Thyroid gland (tissue), 4 donors: ENCODE measurements around the gene IL34. TPM values are rescaled to one million over a fixed set of nuclear protein-coding genes. Genes with fewer than 3 reads are reported as not detected.
A peak's percentile ranks its signal among the peaks of the same experiment; 100 is the strongest.

ENCODE experiments used
- DNase-seq, 2 donors: peaks; one replicate each; pipeline ENCODE4 v3.0.0-alpha.2; 2019
- H3K27ac ChIP-seq, 3 donors: fragments of 200-600 bp; sonication (generic); 1 replicate in 2 of 3; 2 replicates in 1 of 3; pipeline ENCODE4 v1.5.1; 2016 to 2019; ENCODE audit warnings: mild to moderate bottlenecking in 1 of 3, moderate library complexity in 1 of 3
- H3K27me3 ChIP-seq: fragments of 200-600 bp; sonication (generic); one replicate; pipeline ENCODE4 v1.5.1; 2019
- H3K36me3 ChIP-seq, 2 donors: fragments of 200-600 bp; sonication (generic); one replicate each; pipeline ENCODE4 v1.5.1; 2016 to 2019
- H3K4me1 ChIP-seq, 2 donors: fragments of 200-600 bp; sonication (generic); one replicate each; pipeline ENCODE4 v1.5.1; 2017 to 2019
- H3K4me3 ChIP-seq, 3 donors: fragments of 200-600 bp; sonication (generic); replicated peaks in 1 of 3; 1 replicate in 2 of 3; 2 replicates in 1 of 3; pipeline ENCODE4 v1.5.1; 2016; ENCODE audit warnings: mild to moderate bottlenecking in 1 of 3
- H3K9me3 ChIP-seq: fragments of 200-600 bp; sonication (generic); one replicate; pipeline ENCODE4 v1.5.1; 2017
- CTCF ChIP-seq, 6 experiments: fragments of 200-600 bp in 3 of 6; fragments of 450-650 bp in 3 of 6; sonication (generic) in 3 of 6; IDR thresholded peaks; one replicate each; pipeline ENCODE4 v1.5.1; 2016 to 2019; ENCODE audit warnings: antibody characterized with exemption in 6 of 6, mild to moderate bottlenecking in 2 of 6, inconsistent platforms in 1 of 6, moderate library complexity in 1 of 6
- POLR2A ChIP-seq, 2 donors: fragments of 450-650 bp; IDR thresholded peaks; one replicate each; pipeline ENCODE4 v1.6.1; 2017; ENCODE audit warnings: antibody characterized with exemption in 2 of 2, mild to moderate bottlenecking in 2 of 2, moderate library complexity in 1 of 2
- WGBS, 2 donors: methylation state at CpG; one replicate each; pipeline ENCODE4 v1.1.5; 2017; 5-methylcytosine and 5-hydroxymethylcytosine counted together
- intact Hi-C: fragments of 100-400 bp; cut with DNase I; formaldehyde crosslinking; loops from one replicate; pipeline ENCODE4 v1.15.1; 2023
- total RNA-seq, 4 donors: library from RNA; depleted of rRNA; stranded (reverse); fragments of >200 nt; gene quantifications; one replicate each; pipeline ENCODE4 v1.2.3, GENCODE V29; 2016

The IL34 gene
- total RNA-seq, 4 donors from 2014 or later = 3.5 to 9.6 (median 5.0) TPM

DNA sequence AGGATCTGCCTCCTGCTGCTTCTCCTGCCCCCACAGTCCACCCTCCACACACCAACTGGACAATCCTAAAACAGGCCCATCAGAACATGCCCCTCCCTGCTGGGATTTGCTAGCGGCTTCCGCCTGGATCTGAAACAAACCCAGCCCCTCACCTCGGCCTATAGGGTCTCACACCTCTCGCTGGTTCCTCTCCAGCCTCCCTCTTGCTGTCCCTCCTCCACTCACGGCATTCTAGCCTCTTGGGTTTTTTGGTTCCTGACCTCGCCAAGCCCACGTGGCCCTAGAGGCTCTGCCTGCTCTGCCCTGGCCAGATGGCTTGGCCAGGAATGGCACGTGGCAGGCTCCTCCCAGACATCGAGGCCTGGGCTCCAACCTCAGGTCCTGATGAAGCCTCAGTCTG, 55.2 kb downstream of the IL34 start:
- Histone ChIP-seq H3K27me3 (no peaks in the 10 kb centered on the region), H3K9me3 (no peaks in the 10 kb centered on the region), H3K36me3 (peaks cover 0 to 4% of the 10 kb centered on the region in 2 donors), H3K27ac (peak overlapping the region in 1 of 3 donors; percentile 17), H3K4me1 (peaks cover 15 to 61% of the 10 kb centered on the region in 2 donors), H3K4me3 (no peak overlapping the region)
- WGBS, 2 donors = 84 to 87% methylated on average over 9 of the region's 9 CpGs
- intact Hi-C loops = no loop called here
- TF ChIP-seq CTCF (IDR thresholded peaks at IDR 0.05) (no peak), POLR2A (IDR thresholded peaks at IDR 0.05) (no peak)
- DNase-seq = no peak

GRCh38 chr16:70701998-70702397, 55.6 kb downstream of the IL34 start:
- intact Hi-C loops = no loop called here
- Histone ChIP-seq H3K27me3 (no peaks in the 10 kb centered on the region), H3K36me3 (peaks cover 0 to 4% of the 10 kb centered on the region in 2 donors), H3K27ac (peak overlapping the region in 1 of 3 donors; percentile 3), H3K4me3 (no peak overlapping the region), H3K9me3 (no peaks in the 10 kb centered on the region), H3K4me1 (peaks cover 15 to 60% of the 10 kb centered on the region in 2 donors)
- no peak for TF ChIP-seq CTCF (IDR thresholded peaks at IDR 0.05)
- TF ChIP-seq POLR2A (IDR thresholded peaks at IDR 0.05) = no peak
- 89% methylated on average over 5 to 8 of the region's 8 CpGs for WGBS, 2 donors
- no peak for DNase-seq

DNA sequence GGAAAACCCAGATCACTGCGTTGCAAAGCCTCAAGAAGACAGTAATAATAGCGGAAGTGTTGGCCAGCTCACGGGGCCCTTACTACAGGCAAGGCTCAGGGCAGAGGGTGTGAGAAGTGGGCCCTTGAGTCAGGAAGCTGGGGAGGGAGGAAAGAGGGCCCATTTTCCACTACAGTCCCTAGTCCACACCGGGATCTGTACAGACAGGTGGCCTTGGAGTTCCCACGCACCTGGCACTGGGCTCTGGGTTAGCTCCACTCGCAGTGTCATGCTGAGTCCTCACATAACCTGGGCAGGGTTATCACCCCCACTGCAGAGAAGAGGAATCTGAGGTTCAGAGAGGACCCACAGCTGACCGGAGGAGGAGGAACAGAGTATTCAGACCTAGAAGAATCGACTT, 56.3 kb downstream of the IL34 start:
- Histone ChIP-seq H3K27ac (peak overlapping the region; percentile 23 to 86 (median 79)), H3K9me3 (no peaks in the 10 kb centered on the region), H3K36me3 (peaks cover 0 to 4% of the 10 kb centered on the region in 2 donors), H3K4me1 (peaks cover 15 to 62% of the 10 kb centered on the region in 2 donors), H3K4me3 (no peak overlapping the region), H3K27me3 (no peaks in the 10 kb centered on the region)
- no peak for TF ChIP-seq POLR2A (IDR thresholded peaks at IDR 0.05)
- TF ChIP-seq CTCF (IDR thresholded peaks at IDR 0.05) = no peak
- intact Hi-C loops = no loop called here
- WGBS, 2 donors = 84 to 85% methylated on average over 8 of the region's 8 CpGs
- no peak for DNase-seq

GRCh38 chr16:70703041-70703834, 56.9 kb downstream of the IL34 start:
- Histone ChIP-seq H3K27me3 (no peaks in the 10 kb centered on the region), H3K4me3 (no peak overlapping the region), H3K36me3 (peaks cover 0 to 3% of the 10 kb centered on the region in 2 donors), H3K9me3 (no peaks in the 10 kb centered on the region), H3K27ac (peak overlapping the region; percentile 23 to 86 (median 79)), H3K4me1 (peaks cover 15 to 62% of the 10 kb centered on the region in 2 donors)
- intact Hi-C loops = no loop called here
- 50 to 66% methylated on average over 5 to 12 of the region's 16 CpGs for WGBS, 2 donors
- DNase-seq = peak; percentile 78 to 84
- TF ChIP-seq CTCF (IDR thresholded peaks at IDR 0.05) = peak in 3 of 6 experiments; percentile 2 to 44 (median 35)
- no peak for TF ChIP-seq POLR2A (IDR thresholded peaks at IDR 0.05)

DNA sequence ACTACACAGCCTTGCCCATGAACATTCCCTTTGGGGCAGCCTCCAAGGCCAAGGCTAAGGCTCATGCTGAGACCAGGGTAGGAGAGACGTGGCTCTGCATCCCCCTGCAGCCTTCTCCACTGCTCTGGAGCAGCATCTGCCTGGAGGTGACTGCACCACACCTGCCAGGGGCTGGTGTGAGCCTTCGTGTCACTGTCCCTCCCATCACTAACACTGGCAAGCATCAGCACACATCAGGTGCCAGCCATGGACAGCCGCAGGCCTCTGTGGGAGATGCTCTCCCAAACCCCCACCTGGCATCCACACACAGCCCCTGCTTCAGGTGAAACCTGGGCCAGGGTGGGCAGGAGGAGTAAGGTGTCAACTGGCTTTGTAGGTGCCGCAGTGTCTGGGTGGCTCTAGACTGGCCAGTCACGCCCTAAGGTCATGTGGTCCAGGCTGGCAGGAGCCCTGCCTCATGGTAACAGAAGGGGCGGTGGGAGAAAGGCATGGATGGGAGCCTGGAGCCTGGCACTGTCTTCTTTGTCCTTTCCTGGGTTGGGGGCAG, 57.5 kb downstream of the IL34 start:
- TF ChIP-seq CTCF (IDR thresholded peaks at IDR 0.05) (no peak), POLR2A (IDR thresholded peaks at IDR 0.05) (no peak)
- DNase-seq = no peak
- H3K27me3 ChIP-seq = no peaks in the 10 kb centered on the region
- H3K4me1 ChIP-seq = peaks cover 15 to 60% of the 10 kb centered on the region in 2 donors
- H3K27ac ChIP-seq = peak overlapping the region in 2 of 3 donors; percentile 79 to 86
- 80 to 100% methylated on average over 2 to 3 of the region's 6 CpGs for WGBS, 2 donors
- no peak overlapping the region for H3K4me3 ChIP-seq
- no peaks in the 10 kb centered on the region for H3K9me3 ChIP-seq
- H3K36me3 ChIP-seq = no peaks in the 10 kb centered on the region
- intact Hi-C loops = no loop called here
